Loucy (cell line): ENCODE measurements around the gene MRAP.

Source experiments
- CTCF ChIP-seq: fragments of 200-600 bp; sonication (generic); conservative IDR thresholded peaks from 2 replicates; pipeline ENCODE4 v1.5.1; 2014; ENCODE audit warnings: mild to moderate bottlenecking, antibody characterized with exemption, low read length
- EZH2phosphoT487 ChIP-seq: fragments of 200-600 bp; IDR thresholded peaks from 2 replicates; pipeline ENCODE4 v1.6.1; 2018; ENCODE audit warnings: antibody characterized with exemption, mild to moderate bottlenecking, moderate library complexity, borderline replicate concordance

- TF ChIP-seq CTCF (no peak; the same call in 1 of the 2 replicates), EZH2phosphoT487 (no peak)
These were observed 7.5 kb downstream of the MRAP start for GRCh38 chr21:32306021-32306780.
